CD4-positive, alpha-beta T cell treated with Interleukin-21 for 1 hour (primary cell): ENCODE data around the gene ERGIC3.

Experiments used
- DNase-seq: peaks from one replicate; pipeline ENCODE4 v3.0.0-alpha.2; 2020

Gene ERGIC3

DNA sequence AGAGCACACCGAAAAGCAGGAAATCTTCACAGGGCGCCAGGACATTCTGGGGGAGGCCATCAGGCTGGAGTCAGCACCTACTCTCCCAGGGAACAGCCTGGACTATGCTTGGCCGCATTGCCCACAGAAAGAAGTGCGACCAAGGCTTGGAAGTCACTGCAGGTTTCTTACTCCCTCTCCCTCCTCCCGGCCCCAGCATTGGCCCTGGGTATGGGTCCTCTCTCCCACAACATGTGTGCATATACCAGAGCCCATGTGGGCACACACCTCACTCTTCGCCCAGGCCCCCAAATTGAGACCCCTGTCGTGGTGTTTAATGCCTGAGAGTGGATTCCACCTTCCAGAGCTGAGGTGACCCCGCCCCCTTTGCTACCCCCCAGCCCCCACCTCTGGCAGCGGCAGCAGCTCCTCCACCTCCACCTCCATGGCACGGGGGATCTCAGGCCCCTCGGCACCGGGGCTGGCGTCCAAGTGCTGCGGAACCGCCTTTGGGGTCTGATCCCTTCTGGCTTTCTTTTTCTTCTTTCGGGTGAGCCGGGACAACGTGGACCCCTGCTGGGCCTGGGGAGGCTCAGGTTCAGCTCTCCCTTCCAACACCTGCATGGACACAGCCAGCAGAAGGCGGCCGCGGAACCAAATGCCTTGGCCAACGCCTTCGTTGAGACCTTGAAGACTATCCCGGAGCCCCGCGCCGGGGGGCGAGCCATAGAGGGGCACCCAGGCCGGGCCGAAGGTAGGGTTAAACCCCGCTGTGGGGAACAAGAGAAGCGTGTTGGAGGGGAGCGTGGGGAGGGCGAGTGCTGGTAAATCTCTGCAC is 58.5 kb downstream of the ERGIC3 start:
- DNase-seq: no peak

DNA sequence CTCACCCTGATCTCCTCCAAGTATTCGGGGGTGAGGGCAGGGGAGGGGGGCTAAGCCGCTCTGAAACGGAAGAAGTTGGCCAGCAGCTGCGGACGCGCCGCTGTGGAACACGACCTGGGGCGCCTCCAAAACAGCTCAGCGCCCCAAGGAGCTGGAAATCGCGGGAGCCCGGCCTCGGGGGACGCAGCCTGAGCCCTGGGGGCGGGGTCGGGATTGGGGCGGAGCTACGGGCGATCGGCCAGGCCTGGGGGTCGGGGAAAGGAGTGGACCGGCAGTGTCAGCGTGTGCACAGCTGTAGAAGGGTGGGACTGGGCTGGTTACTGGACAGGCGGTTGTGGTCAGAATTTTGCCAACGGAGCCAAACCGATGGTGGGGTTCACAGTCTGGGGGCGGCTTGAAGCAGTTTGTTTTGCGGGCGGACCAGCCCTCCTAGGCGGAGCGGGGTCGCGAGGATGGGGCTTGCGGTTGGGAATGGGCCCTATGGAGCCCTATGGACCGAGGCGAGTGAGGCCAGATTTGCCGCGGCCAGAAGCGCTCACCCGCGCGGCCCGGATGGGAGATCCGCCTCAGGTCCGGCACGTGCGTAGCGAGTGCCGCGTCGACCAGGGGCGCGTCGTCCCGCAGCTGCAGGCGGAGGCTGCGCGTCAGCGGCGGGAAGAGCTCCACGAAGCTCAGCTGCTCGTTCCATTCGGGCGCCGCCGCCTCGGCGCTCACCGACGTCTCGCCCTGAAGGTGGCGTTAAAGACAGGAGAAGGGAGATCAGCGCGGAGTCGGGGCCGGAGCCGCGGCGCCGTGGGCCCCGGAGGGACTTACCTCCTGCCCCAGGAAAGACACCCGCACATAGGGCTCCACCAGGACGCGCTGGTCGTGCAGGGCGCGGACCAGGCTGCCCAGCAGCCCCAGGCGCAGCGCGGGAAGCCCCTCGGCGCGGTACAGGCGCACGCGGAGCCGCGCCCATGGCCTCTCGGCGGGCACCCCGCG is 59.4 kb downstream of the ERGIC3 start:
- peak; percentile 84 for DNase-seq

DNA sequence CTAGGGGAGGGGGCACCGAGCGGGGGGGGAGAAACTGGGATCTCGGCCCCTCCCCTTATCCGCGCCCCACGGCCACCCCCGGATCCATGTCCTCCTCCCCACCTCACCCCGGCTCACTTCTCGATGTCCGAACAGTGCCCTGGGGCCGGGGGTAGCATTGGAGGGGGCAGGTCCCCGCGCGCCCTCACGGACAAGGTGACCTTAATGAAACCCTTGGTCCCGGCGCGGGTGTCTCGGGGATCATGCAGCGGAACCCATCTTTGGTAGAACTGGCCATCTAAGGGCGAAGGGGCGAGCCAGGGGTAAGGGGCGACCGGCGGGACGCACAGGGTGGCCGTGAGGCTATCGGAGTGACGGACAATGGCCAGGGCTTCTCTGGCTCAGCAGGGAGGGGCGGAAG is 60.1 kb downstream of the ERGIC3 start:
- DNase-seq: no peak

DNA sequence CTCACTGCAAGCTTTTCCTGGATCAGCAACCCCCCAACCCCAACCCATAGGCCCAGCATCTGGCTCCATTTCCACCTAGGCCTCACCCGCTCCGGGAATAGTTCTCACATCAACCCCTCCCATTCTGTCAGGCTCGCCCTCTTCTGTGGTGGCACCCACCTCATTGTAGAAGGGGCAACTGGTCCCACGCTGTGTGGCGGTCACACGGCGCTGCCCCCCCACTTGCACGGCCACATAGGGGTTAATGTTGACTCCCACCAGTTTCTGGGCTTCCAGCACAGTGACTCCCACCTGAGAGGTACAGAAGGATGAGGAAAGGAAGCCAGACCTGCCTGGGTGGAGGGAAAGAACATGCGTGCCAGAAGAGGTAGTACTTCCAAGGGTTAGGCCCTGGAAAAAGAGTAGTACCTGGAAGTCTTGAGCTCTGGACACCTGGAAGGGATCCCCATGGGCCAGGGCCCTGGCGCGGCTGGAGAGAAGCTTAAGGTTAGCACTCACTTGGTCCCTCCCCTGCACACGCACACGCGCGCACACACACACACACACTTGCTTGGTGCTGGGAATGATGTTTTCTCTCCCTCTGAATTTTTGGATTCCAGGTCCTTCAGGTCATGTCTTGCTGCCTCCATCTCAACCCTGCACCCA is 61.1 kb downstream of the ERGIC3 start:
- DNase-seq: no peak

DNA sequence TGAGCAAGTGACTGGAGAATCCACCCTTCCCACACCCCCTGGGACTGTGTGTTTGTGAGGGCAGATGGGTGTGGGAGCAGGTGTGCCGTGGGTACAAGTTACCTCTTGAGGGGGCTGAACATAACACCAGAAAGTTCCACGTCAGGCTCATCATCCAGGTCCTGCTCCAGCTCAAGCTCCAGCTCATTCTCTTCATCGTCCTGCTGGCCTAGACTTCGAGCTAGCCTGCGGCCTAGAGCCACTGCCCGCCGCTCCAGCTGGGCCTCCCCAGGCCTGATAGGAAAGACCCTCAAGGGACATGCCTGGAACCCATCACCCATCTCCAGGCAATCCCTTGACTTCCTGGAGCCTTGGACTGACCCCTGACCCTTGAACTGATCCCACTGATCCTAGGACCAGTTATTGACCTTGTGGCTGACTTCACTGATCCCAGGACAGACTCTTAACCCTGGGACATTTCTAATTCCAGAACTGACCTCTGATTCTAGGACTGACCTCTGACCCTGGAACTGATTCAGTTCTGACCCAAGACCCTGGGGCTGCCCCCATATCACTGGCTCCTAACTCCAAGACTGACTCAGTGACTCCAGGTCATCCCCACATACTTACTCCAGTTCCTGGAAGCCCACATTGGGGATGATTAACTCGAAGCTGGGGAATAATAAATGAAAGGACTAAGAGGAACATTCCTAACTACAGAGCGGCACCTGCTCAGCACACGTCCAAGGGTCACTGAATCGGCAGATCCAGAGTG is 62.0 kb downstream of the ERGIC3 start:
- no peak for DNase-seq

DNA sequence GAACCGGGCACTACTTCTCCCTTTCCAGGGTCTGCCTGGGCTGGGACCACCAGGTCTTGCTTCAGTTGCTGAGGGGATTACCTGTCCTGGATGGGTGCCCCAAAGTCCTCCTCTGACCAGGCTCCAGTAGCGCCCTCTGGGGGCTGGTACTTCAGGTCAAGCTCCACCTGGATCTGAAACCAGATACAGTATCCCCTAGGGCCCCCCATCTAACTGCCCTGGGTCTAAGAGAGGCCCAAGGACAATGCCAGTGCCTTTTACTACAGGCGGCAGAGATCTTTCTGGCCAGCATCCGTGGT is 62.5 kb downstream of the ERGIC3 start:
- DNase-seq: peak; percentile 17

DNA sequence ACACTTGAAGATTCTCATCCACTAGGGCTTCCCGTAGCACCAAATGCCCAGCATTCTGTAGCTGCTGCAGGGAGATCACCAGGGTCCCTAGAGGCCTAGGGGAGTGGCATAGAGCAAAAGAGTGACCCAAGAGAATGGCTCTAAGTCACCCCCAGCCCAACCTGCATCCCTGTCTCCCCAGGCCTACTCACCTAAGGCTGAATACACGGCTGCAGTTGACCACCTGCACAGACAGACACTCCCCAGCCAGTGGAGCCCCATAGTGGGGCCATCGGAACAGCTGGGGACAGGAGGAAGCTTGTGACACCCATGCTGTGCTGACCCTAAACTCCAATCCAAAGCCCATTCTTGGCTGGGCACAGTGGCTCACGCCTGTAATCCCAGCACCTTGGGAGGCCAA is 64.2 kb downstream of the ERGIC3 start:
- DNase-seq: no peak
